Ovary (tissue), 3 donors: ENCODE measurements around the gene RUSC1.

ENCODE experiments used
- EP300 ChIP-seq: sonication (generic); formaldehyde crosslinking; IDR thresholded peaks from one replicate; pipeline ENCODE4 v1.6.1; 2017; ENCODE audit warnings: antibody characterized with exemption
- POLR2A ChIP-seq: fragments of 450-650 bp; IDR thresholded peaks from one replicate; pipeline ENCODE4 v1.6.1; 2017; ENCODE audit warnings: antibody characterized with exemption, mild to moderate bottlenecking, moderate library complexity
- TF ChIP-seq, protein P1 (sequence below), 3 donors: fragments of 450-650 bp in 2 of 3; fragments of 200-600 bp in 1 of 3; IDR thresholded peaks; one replicate each; pipeline versions ENCODE4 v1.5.1 to v1.8.0; 2016 to 2022; ENCODE audit warnings: antibody characterized with exemption in 3 of 3, mild to moderate bottlenecking in 1 of 3
- donor health status: DM: no; HTN: no; CAD: no.

- TF ChIP-seq, protein P1, sequence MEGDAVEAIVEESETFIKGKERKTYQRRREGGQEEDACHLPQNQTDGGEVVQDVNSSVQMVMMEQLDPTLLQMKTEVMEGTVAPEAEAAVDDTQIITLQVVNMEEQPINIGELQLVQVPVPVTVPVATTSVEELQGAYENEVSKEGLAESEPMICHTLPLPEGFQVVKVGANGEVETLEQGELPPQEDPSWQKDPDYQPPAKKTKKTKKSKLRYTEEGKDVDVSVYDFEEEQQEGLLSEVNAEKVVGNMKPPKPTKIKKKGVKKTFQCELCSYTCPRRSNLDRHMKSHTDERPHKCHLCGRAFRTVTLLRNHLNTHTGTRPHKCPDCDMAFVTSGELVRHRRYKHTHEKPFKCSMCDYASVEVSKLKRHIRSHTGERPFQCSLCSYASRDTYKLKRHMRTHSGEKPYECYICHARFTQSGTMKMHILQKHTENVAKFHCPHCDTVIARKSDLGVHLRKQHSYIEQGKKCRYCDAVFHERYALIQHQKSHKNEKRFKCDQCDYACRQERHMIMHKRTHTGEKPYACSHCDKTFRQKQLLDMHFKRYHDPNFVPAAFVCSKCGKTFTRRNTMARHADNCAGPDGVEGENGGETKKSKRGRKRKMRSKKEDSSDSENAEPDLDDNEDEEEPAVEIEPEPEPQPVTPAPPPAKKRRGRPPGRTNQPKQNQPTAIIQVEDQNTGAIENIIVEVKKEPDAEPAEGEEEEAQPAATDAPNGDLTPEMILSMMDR (IDR thresholded peaks at IDR 0.05) = no peak
- TF ChIP-seq POLR2A = no peak
- no peak for TF ChIP-seq EP300
Observed at GRCh38 chr1:155319536-155319935, 1.2 kb upstream of the RUSC1 start.
